Chondrocyte (in vitro differentiated cells): Measurements from ENCODE around the gene BNIPL. TPM values are rescaled to one million over a fixed set of nuclear protein-coding genes. Genes with fewer than 3 reads are reported as not detected.

ENCODE experiments used
- DNase-seq: peaks from one replicate; pipeline ENCODE4 v3.0.0; 2021; ENCODE audit warnings: mixed read lengths, low spot score
- H3K27ac Mint-ChIP-seq: one replicate; pipeline ENCODE4 v1.8.0; 2021; ENCODE audit warnings: mild to moderate bottlenecking, moderate library complexity, mixed read lengths; ENCODE audit not compliant: unreplicated experiment
- H3K27me3 Mint-ChIP-seq: 2 replicates; pipeline ENCODE4 v1.8.0; 2021; ENCODE audit warnings: low read depth, mixed read lengths
- H3K36me3 Mint-ChIP-seq: 2 replicates; pipeline ENCODE4 v1.8.0; 2021; ENCODE audit warnings: low read depth, mixed read lengths
- H3K4me1 Mint-ChIP-seq: 2 replicates; pipeline ENCODE4 v1.8.0; 2021; ENCODE audit warnings: low read depth, mild to moderate bottlenecking, mixed read lengths
- H3K4me3 Mint-ChIP-seq: one replicate; pipeline ENCODE4 v1.8.0; 2021; ENCODE audit warnings: mild to moderate bottlenecking, moderate library complexity, mixed read lengths; ENCODE audit not compliant: unreplicated experiment
- H3K9me3 Mint-ChIP-seq: 2 replicates; pipeline ENCODE4 v1.8.0; 2021; ENCODE audit warnings: low read depth, mixed read lengths
- total RNA-seq: library from RNA; stranded (reverse); gene quantifications from 3 replicates; pipeline ENCODE4 v1.2.1, GENCODE V29; 2021
- TF ChIP-seq, protein P1 (sequence below): fragments of 200-600 bp; sonication (generic); IDR thresholded peaks from 2 replicates; pipeline ENCODE4 v1.5.0; 2021; ENCODE audit warnings: antibody characterized with exemption, mild to moderate bottlenecking, moderate library complexity

BNIPL gene
- total RNA-seq, 1 donor from 2014 or later: 0.62 TPM

DNA sequence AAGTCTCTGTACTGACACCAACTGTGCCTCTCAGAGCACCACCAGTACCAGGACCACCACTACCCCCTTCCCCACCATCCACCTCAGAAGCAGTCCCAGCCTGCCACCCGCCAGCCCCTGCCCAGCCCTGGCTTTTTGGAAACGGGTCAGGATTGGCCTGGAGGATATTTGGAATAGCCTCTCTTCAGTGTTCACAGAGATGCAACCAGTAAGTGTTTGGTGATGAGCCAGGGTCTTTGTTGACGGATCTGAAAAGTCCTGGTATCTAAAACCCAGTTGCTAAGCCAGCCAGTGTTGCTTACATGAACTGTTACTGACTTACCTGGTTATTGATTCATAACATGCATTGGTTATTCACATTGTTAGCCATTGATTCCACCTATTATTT is 12.3 kb downstream of the BNIPL start:
- H3K27ac Mint-ChIP-seq: peak overlapping the region; percentile 95
- DNase-seq: no peak
- no peaks in the 10 kb centered on the region for H3K9me3 Mint-ChIP-seq
- H3K4me1 Mint-ChIP-seq: peaks cover 26% of the 10 kb centered on the region
- TF ChIP-seq, protein P1, sequence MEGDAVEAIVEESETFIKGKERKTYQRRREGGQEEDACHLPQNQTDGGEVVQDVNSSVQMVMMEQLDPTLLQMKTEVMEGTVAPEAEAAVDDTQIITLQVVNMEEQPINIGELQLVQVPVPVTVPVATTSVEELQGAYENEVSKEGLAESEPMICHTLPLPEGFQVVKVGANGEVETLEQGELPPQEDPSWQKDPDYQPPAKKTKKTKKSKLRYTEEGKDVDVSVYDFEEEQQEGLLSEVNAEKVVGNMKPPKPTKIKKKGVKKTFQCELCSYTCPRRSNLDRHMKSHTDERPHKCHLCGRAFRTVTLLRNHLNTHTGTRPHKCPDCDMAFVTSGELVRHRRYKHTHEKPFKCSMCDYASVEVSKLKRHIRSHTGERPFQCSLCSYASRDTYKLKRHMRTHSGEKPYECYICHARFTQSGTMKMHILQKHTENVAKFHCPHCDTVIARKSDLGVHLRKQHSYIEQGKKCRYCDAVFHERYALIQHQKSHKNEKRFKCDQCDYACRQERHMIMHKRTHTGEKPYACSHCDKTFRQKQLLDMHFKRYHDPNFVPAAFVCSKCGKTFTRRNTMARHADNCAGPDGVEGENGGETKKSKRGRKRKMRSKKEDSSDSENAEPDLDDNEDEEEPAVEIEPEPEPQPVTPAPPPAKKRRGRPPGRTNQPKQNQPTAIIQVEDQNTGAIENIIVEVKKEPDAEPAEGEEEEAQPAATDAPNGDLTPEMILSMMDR: peak; percentile 63
- H3K36me3 Mint-ChIP-seq: peaks cover 14% of the 10 kb centered on the region
- no peaks in the 10 kb centered on the region for H3K27me3 Mint-ChIP-seq
- peak overlapping the region; percentile 93 for H3K4me3 Mint-ChIP-seq

DNA sequence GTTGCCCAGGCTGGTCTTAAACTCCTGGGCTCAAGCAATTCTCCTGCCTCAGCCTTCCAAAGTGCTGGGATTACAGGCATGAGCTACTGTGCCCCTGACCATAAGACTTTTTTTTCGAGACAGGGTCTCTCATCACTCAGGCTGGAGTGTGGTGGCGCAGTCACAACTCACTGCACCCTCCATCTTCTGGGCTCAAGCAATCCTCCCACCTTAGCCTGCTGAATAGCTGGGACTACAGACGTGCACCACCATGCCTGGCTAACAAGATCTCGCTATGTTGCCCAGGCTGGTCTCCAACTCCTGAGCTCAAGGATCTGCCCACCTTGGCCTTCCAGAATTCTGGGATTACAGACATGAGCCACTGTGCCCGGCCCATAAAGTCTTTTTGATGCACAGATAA is 13.1 kb downstream of the BNIPL start:
- Mint-ChIP-seq H3K4me3 (no peak overlapping the region), H3K4me1 (peaks cover 26% of the 10 kb centered on the region), H3K27me3 (no peaks in the 10 kb centered on the region), H3K9me3 (no peaks in the 10 kb centered on the region), H3K27ac (peak overlapping the region; percentile 95), H3K36me3 (peaks cover 18% of the 10 kb centered on the region)
- TF ChIP-seq, protein P1: no peak
- DNase-seq: no peak

DNA sequence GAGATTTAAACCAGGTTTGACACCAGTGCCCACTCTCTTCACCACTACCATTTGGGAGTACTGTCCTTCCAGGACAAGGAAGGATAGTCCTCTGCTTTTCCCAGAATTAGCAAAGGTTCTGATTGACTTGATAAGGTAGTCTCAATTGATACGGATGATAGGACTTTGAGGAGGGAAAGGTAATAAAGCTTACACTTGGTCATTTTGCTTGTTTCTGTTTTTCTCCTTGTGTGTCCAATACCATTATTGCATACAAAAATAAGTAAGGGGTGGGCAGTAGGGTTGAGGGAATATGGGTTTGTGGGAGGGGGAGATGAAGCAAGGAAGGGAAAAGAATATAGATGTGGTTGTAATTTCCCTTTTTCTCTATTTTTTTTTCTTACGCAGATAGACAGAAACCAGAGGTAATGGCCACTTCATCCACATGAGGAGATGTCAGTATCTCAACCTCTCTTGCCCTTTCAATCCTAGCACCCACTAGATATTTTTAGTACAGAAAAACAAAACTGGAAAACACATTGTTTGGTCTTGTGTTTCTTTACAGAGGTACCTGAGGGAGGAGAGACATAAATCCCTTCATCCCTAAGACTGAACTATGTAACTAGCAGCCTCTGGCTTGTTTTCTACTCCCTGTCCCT is 13.8 kb downstream of the BNIPL start:
- H3K4me3 Mint-ChIP-seq: no peak overlapping the region
- TF ChIP-seq, protein P1: no peak

DNA sequence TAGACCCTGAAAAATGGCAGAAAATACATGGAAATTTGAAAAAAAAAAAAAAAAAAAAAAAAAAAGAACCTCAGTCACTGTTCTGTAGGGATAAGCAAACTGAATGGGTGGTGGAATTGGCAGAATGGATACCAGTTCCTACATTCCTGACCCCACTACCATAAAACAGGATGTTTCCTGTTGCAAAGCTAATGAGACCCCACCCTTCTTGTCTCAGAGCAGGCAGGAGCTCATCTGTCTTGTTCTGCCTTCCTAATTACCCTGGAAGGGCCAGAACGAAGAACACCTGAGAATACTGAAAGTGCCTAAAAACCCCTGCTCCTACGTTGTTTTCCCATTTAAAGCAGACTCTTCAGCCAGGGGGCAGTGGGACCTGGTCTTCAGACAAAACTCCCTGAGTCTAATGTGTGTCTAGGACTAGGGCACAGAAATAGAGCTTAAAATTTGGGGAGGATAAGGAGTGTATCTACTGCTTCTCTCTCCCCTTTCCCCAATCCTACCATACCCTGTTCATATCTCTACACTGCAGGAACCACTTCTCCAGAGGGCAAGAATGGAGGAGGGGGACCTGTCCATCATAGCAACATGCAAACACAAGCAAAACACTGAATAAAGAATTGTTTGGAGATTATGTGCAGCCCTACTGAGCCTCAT is 15.1 kb downstream of the BNIPL start:
- H3K4me3 Mint-ChIP-seq: no peak overlapping the region
- H3K36me3 Mint-ChIP-seq: peaks cover 25% of the 10 kb centered on the region
- no peaks in the 10 kb centered on the region for H3K27me3 Mint-ChIP-seq
- no peak overlapping the region for H3K27ac Mint-ChIP-seq
- TF ChIP-seq, protein P1: no peak
- H3K9me3 Mint-ChIP-seq: no peaks in the 10 kb centered on the region
- DNase-seq: no peak
- peaks cover 34% of the 10 kb centered on the region for H3K4me1 Mint-ChIP-seq

More for the DNA sequence above, 13.8 kb downstream of the BNIPL start:
- peaks cover 20% of the 10 kb centered on the region for H3K36me3 Mint-ChIP-seq
- peaks cover 26% of the 10 kb centered on the region for H3K4me1 Mint-ChIP-seq
- DNase-seq: no peak
- H3K27me3 Mint-ChIP-seq: no peaks in the 10 kb centered on the region
- peak overlapping the region; percentile 15 for H3K27ac Mint-ChIP-seq
- H3K9me3 Mint-ChIP-seq: no peaks in the 10 kb centered on the region

DNA sequence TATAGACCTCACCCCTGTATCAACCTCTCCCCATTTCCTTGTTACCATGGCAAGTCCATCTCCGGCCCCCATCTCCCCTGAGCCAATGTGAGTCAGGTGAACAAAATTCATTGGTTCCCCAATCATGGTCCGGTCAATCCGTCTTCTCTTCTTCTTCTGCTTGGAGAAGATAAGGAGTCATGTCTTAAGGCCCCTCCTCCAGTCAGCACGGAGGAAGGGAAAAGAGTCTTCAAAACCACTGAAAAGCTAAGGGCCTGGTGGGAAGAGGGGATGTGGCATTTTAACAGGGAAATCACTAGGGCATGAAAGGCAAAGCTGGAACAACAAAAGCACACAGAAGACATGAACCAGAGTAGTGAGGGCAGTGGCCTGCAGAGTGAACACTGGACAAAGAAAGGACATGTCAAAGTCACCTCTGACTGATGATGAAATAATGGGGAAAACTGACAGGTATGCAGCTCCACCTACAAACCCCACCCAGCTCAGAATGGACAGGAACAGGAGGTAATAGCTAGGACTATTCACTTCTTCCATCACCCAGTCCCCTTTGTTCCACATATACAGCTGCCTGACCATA is 18.7 kb downstream of the BNIPL start:
- Mint-ChIP-seq H3K4me3 (no peak overlapping the region), H3K27ac (no peak overlapping the region), H3K27me3 (no peaks in the 10 kb centered on the region), H3K36me3 (peaks cover 27% of the 10 kb centered on the region), H3K9me3 (no peaks in the 10 kb centered on the region), H3K4me1 (peaks cover 34% of the 10 kb centered on the region)
- no peak for DNase-seq
- TF ChIP-seq, protein P1: no peak
